Hepatocyte (in vitro differentiated cells): Measurements from ENCODE around the gene MED7. TPM values are rescaled to one million over a fixed set of nuclear protein-coding genes. Genes with fewer than 3 reads are reported as not detected.

Experiments used
- DNase-seq: peaks from one replicate; pipeline ENCODE4 v3.0.0-alpha.2; 2016; ENCODE audit warnings: low spot score
- H2AFZ ChIP-seq: fragments of 200-600 bp; sonication (generic); 2 replicates; pipeline ENCODE4 v1.6.0; 2016; ENCODE audit warnings: antibody characterized with exemption, mild to moderate bottlenecking
- H3K27ac ChIP-seq: fragments of 200-600 bp; sonication (generic); 2 replicates; pipeline ENCODE4 v1.5.1; 2016; ENCODE audit warnings: mild to moderate bottlenecking
- H3K27me3 ChIP-seq: fragments of 200-600 bp; sonication (generic); 2 replicates; pipeline ENCODE4 v1.6.1; 2016
- H3K36me3 ChIP-seq: fragments of 200-600 bp; sonication (generic); replicated peaks from 2 replicates; pipeline ENCODE4 v1.5.1; 2016; ENCODE audit warnings: low read depth; ENCODE audit not compliant: insufficient read depth
- H3K4me1 ChIP-seq: fragments of 200-600 bp; sonication (generic); 2 replicates; pipeline ENCODE4 v1.5.1; 2016; ENCODE audit warnings: mild to moderate bottlenecking, moderate library complexity; ENCODE audit not compliant: insufficient read depth
- H3K4me2 ChIP-seq: fragments of 200-600 bp; sonication (generic); 2 replicates; pipeline ENCODE4 v1.6.0; 2016
- H3K4me3 ChIP-seq: fragments of 200-600 bp; sonication (generic); 2 replicates; pipeline ENCODE4 v1.5.1; 2016; ENCODE audit warnings: mild to moderate bottlenecking
- H3K79me2 ChIP-seq: fragments of 200-600 bp; sonication (generic); 2 replicates; pipeline ENCODE4 v1.6.0; 2017; ENCODE audit warnings: mild to moderate bottlenecking
- H3K9me2 ChIP-seq: fragments of 200-600 bp; sonication (generic); replicated peaks from 2 replicates; pipeline ENCODE4 v1.6.0; 2017; ENCODE audit warnings: mild to moderate bottlenecking; ENCODE audit not compliant: insufficient read depth
- H3K9me3 ChIP-seq: fragments of 200-600 bp; sonication (generic); 2 replicates; pipeline ENCODE4 v1.5.1; 2016; ENCODE audit warnings: low read depth, mild to moderate bottlenecking
- H4K20me1 ChIP-seq: fragments of 200-600 bp; sonication (generic); 2 replicates; pipeline ENCODE4 v1.6.0; 2016; ENCODE audit warnings: mild to moderate bottlenecking; ENCODE audit not compliant: insufficient read depth, poor library complexity, severe bottlenecking
- EZH2 ChIP-seq: fragments of 200-600 bp; sonication (generic); IDR thresholded peaks from 2 replicates; pipeline ENCODE4 v1.6.1; 2016; ENCODE audit warnings: antibody characterized with exemption, mild to moderate bottlenecking, borderline replicate concordance
- EZH2phosphoT487 ChIP-seq: fragments of 200-600 bp; sonication (generic); IDR thresholded peaks from one replicate; pipeline ENCODE4 v1.6.1; 2018; ENCODE audit warnings: antibody characterized with exemption, mild to moderate bottlenecking, low read depth, moderate library complexity; ENCODE audit not compliant: unreplicated experiment, severe bottlenecking
- WGBS: methylation state at CpG from one replicate; pipeline ENCODE4 v1.1.6; 2016; ENCODE audit warnings: low lambda C conversion rate; ENCODE audit errors: missing lambda C conversion rate; 5-methylcytosine and 5-hydroxymethylcytosine counted together
- polyA plus RNA-seq: library from polyadenylated mRNA; unstranded; fragments of >200 nt; fragmentation: Nextera tagmentation; extraction: Ambion mirVana; gene quantifications from 2 replicates; pipeline ENCODE4 v1.2.1, GENCODE V29; 2016
- total RNA-seq: library from RNA; depleted of rRNA; stranded (reverse); fragments of >200 nt; gene quantifications from 2 replicates; pipeline ENCODE4 v1.2.3, GENCODE V29; 2014
- TF ChIP-seq, protein P1 (sequence below): fragments of 200-600 bp; sonication (generic); IDR thresholded peaks from 2 replicates; pipeline ENCODE4 v1.5.1; 2016; ENCODE audit warnings: antibody characterized with exemption, mild to moderate bottlenecking; ENCODE audit not compliant: poor library complexity

MED7 gene
- total RNA-seq: 16.8 and 19.7 TPM in 2 replicates
- 20.7 and 22.6 TPM in 2 replicates for polyA plus RNA-seq

- H3K79me2 ChIP-seq: peaks cover 24% of the 10 kb centered on the region
- H4K20me1 ChIP-seq: no peaks in the 10 kb centered on the region
- peak within 1 kb of the TSS; percentile 88 for H3K4me2 ChIP-seq
- 1% methylated on average over 47 of the region's 48 CpGs for WGBS
- no peaks in the 10 kb centered on the region for H3K36me3 ChIP-seq
- no peaks in the 10 kb centered on the region for H3K9me2 ChIP-seq
- H3K4me3 ChIP-seq: peak within 1 kb of the TSS; percentile 63
- peak; percentile 97 for DNase-seq
- H3K4me1 ChIP-seq: no peaks in the 10 kb centered on the region
- H2AFZ ChIP-seq: peak within 1 kb of the TSS; percentile 86
- peak within 1 kb of the TSS; percentile 88 for H3K27ac ChIP-seq
- H3K27me3 ChIP-seq: no peaks in the 10 kb centered on the region
- no peak for TF ChIP-seq EZH2phosphoT487
- TF ChIP-seq, protein P1, sequence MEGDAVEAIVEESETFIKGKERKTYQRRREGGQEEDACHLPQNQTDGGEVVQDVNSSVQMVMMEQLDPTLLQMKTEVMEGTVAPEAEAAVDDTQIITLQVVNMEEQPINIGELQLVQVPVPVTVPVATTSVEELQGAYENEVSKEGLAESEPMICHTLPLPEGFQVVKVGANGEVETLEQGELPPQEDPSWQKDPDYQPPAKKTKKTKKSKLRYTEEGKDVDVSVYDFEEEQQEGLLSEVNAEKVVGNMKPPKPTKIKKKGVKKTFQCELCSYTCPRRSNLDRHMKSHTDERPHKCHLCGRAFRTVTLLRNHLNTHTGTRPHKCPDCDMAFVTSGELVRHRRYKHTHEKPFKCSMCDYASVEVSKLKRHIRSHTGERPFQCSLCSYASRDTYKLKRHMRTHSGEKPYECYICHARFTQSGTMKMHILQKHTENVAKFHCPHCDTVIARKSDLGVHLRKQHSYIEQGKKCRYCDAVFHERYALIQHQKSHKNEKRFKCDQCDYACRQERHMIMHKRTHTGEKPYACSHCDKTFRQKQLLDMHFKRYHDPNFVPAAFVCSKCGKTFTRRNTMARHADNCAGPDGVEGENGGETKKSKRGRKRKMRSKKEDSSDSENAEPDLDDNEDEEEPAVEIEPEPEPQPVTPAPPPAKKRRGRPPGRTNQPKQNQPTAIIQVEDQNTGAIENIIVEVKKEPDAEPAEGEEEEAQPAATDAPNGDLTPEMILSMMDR: no peak
- no peak for TF ChIP-seq EZH2
- no peaks in the 10 kb centered on the region for H3K9me3 ChIP-seq
These were observed at the start of gene MED7 for GRCh38 chr5:157142317-157143126. Gene MED7, minus strand, starts transcription at chr5:157142865. Its CDS starts 3,434 bp downstream, at chr5:157139431.

- 86% methylated on average over 7 of the region's 7 CpGs for WGBS
These were observed 46.6 kb upstream of the MED7 start for GRCh38 chr5:157189223-157189622.

DNA sequence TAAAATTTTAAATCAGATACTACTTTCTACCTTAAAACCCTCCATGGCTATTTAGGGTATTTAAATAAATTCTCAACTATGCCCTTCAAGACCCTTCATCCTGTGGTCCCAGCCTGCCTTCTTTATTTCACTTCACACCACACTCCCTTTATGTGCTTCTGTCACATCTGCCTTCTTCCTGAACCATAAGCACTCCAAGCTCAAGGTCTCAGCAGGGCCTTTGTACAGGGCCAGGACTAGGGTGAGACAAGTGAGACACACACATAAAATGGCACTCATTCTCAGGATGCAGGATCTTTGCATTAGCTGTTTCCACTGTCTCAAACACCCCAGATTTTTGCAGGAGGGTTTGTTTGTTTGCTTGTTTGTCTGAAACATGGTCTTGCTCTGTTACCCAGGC is 45.6 kb upstream of the MED7 start:
- Histone ChIP-seq H3K27me3 (peaks cover 4% of the 10 kb centered on the region), H3K4me2 (no peak overlapping the region), H3K36me3 (no peaks in the 10 kb centered on the region), H3K4me1 (no peaks in the 10 kb centered on the region), H2AFZ (no peak overlapping the region), H3K4me3 (no peak overlapping the region), H3K9me2 (no peaks in the 10 kb centered on the region), H3K79me2 (no peaks in the 10 kb centered on the region), H3K27ac (no peak overlapping the region), H3K9me3 (no peaks in the 10 kb centered on the region), H4K20me1 (no peaks in the 10 kb centered on the region)
- no peak for DNase-seq
- TF ChIP-seq EZH2: no peak
- no peak for TF ChIP-seq EZH2phosphoT487
- TF ChIP-seq, protein P1: no peak

More at GRCh38 chr5:157189223-157189622, 46.6 kb upstream of the MED7 start:
- DNase-seq: no peak
- H3K27ac ChIP-seq: no peak overlapping the region
- no peaks in the 10 kb centered on the region for H3K36me3 ChIP-seq
- no peaks in the 10 kb centered on the region for H4K20me1 ChIP-seq
- no peaks in the 10 kb centered on the region for H3K9me3 ChIP-seq
- H3K9me2 ChIP-seq: no peaks in the 10 kb centered on the region
- H2AFZ ChIP-seq: no peak overlapping the region
- no peaks in the 10 kb centered on the region for H3K79me2 ChIP-seq
- TF ChIP-seq, protein P1: no peak
- TF ChIP-seq EZH2phosphoT487 (no peak), EZH2 (no peak)
- peaks cover 7% of the 10 kb centered on the region for H3K27me3 ChIP-seq
- H3K4me1 ChIP-seq: no peaks in the 10 kb centered on the region
- H3K4me3 ChIP-seq: no peak overlapping the region
- no peak overlapping the region for H3K4me2 ChIP-seq
